OCI-LY1 (cell line): Measurements from ENCODE around the gene RNF11.

Experiments
- EZH2 ChIP-seq: fragments of 200-600 bp; sonication (generic), shearing (Covaris generic); IDR thresholded peaks from 2 replicates; pipeline ENCODE4 v1.8.0; 2017; ENCODE audit warnings: borderline replicate concordance, mixed run types, mild to moderate bottlenecking, antibody characterized with exemption, low read length, moderate library complexity, mixed read lengths
- TF ChIP-seq, protein P1 (sequence below): fragments of 200-600 bp; sonication (generic), shearing (Covaris generic); IDR thresholded peaks from 2 replicates; pipeline ENCODE4 v1.5.1; 2017; ENCODE audit warnings: mild to moderate bottlenecking, antibody characterized with exemption, low read length, moderate library complexity, mixed read lengths

DNA sequence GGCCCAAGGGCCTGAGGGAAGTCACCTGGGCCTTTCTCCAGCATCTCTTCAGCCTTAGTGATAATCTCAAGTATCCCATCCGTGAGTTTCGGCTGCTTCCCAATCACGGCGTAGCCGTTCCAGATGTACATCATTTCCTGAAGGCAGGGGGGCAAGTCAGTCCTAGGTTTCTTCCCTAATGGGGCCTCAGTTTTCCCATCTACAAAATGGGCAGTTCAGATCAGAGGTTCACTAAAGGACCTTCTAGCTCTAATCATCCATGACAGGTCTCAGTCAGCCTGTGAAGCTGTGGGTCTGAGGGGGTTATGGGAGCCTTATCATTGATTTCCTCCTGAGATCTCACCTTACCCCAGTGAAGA is 54.4 kb downstream of the RNF11 start:
- TF ChIP-seq EZH2 = no peak
- TF ChIP-seq, protein P1, sequence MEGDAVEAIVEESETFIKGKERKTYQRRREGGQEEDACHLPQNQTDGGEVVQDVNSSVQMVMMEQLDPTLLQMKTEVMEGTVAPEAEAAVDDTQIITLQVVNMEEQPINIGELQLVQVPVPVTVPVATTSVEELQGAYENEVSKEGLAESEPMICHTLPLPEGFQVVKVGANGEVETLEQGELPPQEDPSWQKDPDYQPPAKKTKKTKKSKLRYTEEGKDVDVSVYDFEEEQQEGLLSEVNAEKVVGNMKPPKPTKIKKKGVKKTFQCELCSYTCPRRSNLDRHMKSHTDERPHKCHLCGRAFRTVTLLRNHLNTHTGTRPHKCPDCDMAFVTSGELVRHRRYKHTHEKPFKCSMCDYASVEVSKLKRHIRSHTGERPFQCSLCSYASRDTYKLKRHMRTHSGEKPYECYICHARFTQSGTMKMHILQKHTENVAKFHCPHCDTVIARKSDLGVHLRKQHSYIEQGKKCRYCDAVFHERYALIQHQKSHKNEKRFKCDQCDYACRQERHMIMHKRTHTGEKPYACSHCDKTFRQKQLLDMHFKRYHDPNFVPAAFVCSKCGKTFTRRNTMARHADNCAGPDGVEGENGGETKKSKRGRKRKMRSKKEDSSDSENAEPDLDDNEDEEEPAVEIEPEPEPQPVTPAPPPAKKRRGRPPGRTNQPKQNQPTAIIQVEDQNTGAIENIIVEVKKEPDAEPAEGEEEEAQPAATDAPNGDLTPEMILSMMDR = no peak
